Activated CD8-positive, alpha-beta memory T cell treated with anti-CD3 and anti-CD28 coated beads for 36 hours (primary cell): ENCODE data around the gene UBE2F. TPM values are rescaled to one million over a fixed set of nuclear protein-coding genes. Genes with fewer than 3 reads are reported as not detected.

Source experiments
- CTCF ChIA-PET: fragments of 350-600 bp; sonication (Branson Sonifier 250); formaldehyde crosslinking; loops from one replicate; lab custom pipeline; 2021; ENCODE audit warnings: antibody characterized with exemption; lab: Charles Lee
- POLR2A ChIA-PET: fragments of 350-600 bp; sonication (Branson Sonifier 250); formaldehyde crosslinking; loops from one replicate; lab custom pipeline; 2021; ENCODE audit warnings: antibody characterized with exemption; lab: Charles Lee
- total RNA-seq, 2 experiments: library from RNA; stranded (reverse); gene quantifications; one replicate each; pipeline ENCODE4 v1.2.3, GENCODE V29; 2021

Gene UBE2F, protein sequence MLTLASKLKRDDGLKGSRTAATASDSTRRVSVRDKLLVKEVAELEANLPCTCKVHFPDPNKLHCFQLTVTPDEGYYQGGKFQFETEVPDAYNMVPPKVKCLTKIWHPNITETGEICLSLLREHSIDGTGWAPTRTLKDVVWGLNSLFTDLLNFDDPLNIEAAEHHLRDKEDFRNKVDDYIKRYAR
- 10 to 100 TPM; 63.7 to 64.5 TPM for total RNA-seq

- CTCF ChIA-PET, result no interaction called here
- POLR2A ChIA-PET, result no interaction called here
These were observed at the start of gene UBE2F for GRCh38 chr2:237966565-237967462. Gene UBE2F (plus strand): TSS chr2:237967014. CDS start chr2:237973108, 6,094 bp downstream.

DNA sequence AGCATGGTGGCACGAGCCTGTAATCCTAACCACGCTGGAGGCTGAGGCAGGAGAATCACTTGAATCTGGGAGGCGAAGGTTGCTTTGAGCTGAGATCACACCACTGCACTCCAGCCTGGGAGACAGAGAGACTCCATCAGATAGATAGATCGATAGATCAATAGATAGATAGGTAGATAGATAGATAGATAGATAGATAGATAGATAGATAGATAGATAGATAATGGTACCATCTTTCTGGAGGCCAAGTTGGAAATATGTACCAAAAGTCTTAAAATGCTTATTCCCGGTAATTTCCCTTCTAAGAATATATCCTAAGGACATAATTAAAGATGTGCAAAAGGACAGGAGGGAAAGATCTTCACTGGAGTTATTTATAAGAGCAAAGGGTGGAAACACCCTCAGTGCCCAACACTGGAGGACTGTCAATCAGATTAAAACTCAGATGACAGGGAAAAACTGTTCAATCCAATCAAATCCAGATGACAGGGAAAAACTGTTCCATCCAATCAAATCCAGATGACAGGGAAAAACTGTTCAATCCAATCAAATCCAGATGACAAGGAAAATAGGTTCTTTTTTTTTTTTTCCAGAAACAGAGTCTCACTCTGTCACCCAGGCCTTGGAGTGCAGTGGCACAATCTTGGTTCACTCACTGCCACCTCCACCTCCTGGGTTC is 49.0 kb upstream of the UBE2F start:
- ChIA-PET POLR2A (no interaction called here), CTCF (no interaction called here)

- ChIA-PET POLR2A (no interaction called here), CTCF (no interaction called here)
These were observed 47.2 kb upstream of the UBE2F start for GRCh38 chr2:237919593-237919992.

GRCh38 chr2:237920673-237921072 is 46.1 kb upstream of the UBE2F start:
- CTCF ChIA-PET, result interaction anchor here (0.8 kb wide), 1 partner anchor 1242 kb away, joined by 3 read pairs; no protein-coding TSS in a partner anchor
- POLR2A ChIA-PET, result no interaction called here

- ChIA-PET POLR2A (no interaction called here), CTCF (interaction anchor here (1.1 kb wide), 1 partner anchor 34 kb away, joined by 3 read pairs; no protein-coding TSS in a partner anchor)
These were observed 44.8 kb upstream of the UBE2F start for GRCh38 chr2:237921967-237922492.

DNA sequence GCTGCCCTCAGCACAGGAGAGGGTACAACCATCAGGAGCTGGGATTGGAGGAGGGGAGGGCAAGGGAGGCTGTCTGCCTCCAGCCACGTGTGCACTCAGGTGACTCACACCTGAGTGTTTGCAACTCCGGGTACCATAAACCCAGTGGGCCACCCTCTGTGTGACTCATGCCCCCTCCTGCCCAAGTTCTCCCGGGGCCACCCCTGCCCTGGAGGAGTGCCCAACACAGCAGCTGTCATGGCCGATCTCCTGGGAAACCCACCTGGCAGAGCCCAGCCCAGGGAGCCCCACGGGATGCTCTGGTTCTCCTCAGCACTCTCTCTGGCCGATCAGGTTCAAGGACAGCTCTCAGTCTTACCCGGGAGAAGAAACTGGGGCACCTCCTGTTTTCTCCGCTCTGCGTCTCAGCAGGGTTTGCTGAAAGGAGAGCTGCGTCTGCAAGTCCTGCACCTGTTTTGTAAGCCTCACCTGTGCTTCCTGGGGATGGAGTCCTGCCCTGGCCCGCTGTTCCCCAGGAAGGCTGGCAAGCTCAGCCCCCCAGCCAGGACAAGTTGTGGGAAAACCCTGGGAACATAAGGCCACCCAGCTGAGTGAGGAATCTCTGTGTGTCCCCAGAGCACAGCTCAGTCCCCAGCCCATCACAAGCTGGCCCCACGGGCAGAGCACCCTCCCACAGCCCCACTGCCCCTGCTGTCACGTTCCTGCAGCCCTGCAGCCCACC is 44.0 kb upstream of the UBE2F start:
- ChIA-PET CTCF (interaction anchor here (0.8 to 1.8 kb wide), 8 partner anchors 9 to 309 kb away, joined by 3 to 7 read pairs (median 4); no protein-coding TSS in a partner anchor), POLR2A (interaction anchor here (0.5 kb wide), 1 partner anchor 313 kb away, joined by 3 read pairs; no protein-coding TSS in a partner anchor)

- POLR2A ChIA-PET, result interaction anchor here (0.5 kb wide), 1 partner anchor 312 kb away, joined by 3 read pairs; no protein-coding TSS in a partner anchor
These were observed 43.2 kb upstream of the UBE2F start for GRCh38 chr2:237923481-237924163.

GRCh38 chr2:237924164-237924534 is 42.7 kb upstream of the UBE2F start:
- POLR2A ChIA-PET, result no interaction called here
- CTCF ChIA-PET, result interaction anchor here (0.7 to 1.8 kb wide), 6 partner anchors 9 to 552 kb away, joined by 3 to 6 read pairs (median 4); no protein-coding TSS in a partner anchor

More at GRCh38 chr2:237923481-237924163, 43.2 kb upstream of the UBE2F start:
- CTCF ChIA-PET, result interaction anchor here (0.7 to 1.8 kb wide), 9 partner anchors 8 to 552 kb away, joined by 3 to 7 read pairs (median 4); no protein-coding TSS in a partner anchor

DNA sequence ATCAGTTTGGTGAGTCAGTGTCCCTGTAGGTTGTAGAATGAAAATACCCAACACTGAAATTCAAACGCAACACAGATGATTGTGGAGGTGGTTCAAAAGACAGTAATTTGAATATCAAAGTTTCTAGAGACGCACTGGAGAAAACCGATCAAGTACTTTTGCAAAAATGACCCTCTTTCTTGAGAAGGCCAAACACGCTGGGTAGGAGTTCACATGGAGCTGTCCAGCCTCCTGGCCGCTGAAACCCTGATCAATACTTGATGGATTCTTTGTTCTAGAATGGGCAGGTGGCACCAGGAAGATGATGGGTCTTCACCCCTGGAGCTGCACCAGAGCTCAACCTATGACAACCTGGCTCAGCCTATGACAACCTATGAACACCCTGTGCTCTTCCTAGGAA is 39.7 kb upstream of the UBE2F start:
- ChIA-PET POLR2A (no interaction called here), CTCF (interaction anchor here (0.5 kb wide), 1 partner anchor 8 kb away, joined by 7 read pairs; no protein-coding TSS in a partner anchor)

GRCh38 chr2:237927986-237928385 is 38.8 kb upstream of the UBE2F start:
- CTCF ChIA-PET, result no interaction called here

GRCh38 chr2:237929979-237930378 is 36.8 kb upstream of the UBE2F start:
- POLR2A ChIA-PET, result no interaction called here
- CTCF ChIA-PET, result no interaction called here

More at GRCh38 chr2:237927986-237928385, 38.8 kb upstream of the UBE2F start:
- POLR2A ChIA-PET, result no interaction called here

- ChIA-PET POLR2A (no interaction called here), CTCF (interaction anchor here (0.6 to 1.2 kb wide), 2 partner anchors 8 to 50 kb away, joined by 4 to 7 read pairs; no protein-coding TSS in a partner anchor)
These were observed 35.6 kb upstream of the UBE2F start for GRCh38 chr2:237931205-237931721.

- ChIA-PET POLR2A (no interaction called here), CTCF (interaction anchor here (0.7 to 0.9 kb wide), 2 partner anchors 9 to 29 kb away, joined by 3 read pairs; no protein-coding TSS in a partner anchor)
These were observed 34.1 kb upstream of the UBE2F start for GRCh38 chr2:237932731-237933131.

DNA sequence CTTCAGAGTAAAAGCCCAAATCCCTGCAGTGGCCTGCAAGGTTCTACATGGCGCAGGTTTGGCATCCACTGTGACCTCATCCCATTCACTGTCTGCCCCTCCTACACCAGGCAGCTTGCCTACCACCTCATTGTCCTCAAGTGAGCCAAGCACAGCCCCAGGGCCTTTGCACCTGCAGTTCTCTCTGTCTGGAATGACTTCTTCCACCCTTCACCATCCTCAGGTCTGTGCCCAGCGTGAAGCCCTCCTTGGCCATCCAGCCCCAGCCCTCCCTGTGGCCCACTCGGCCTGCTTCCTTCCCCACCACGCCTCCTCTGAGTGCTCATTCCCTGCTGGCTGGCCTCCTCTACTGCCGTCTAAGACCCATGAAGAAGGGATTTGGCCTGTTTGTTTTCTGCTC is 32.6 kb upstream of the UBE2F start:
- ChIA-PET POLR2A (no interaction called here), CTCF (interaction anchor here (1.1 kb wide), 1 partner anchor 11 kb away, joined by 6 read pairs; no protein-coding TSS in a partner anchor)

DNA sequence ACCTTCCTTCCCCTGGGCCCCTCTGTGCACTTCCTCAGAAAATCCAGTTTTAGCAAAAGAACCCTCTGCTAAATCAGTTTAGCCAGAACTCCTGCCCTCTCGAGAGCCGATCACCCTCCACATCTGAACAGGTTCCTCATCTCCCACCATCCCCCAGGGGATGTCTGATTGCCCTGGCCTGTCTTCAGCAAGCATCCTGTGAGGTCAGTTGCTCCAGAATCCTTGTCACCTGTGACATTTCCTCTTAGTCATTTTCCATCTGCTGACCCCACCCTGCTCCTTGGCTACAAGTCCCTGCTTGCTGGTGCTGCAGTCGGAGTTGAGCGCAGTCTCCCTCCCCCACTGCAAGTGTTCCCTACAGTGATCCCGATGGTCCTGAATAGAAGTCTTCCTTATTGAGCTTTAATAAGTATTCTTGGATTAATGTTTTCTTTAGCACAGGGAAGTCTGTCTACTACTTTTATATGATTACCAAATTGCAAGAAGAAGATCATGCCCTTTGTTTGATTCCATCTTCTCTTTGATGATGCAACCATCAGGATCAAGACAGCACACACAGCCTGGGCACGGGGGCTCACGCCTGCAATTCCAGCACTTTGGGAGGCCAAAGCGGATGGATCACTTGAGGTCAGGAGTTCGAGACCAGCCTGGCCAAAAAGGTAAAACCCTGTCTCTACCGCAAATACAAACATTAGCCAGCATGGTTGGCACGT is 30.9 kb upstream of the UBE2F start:
- POLR2A ChIA-PET, result no interaction called here
- CTCF ChIA-PET, result no interaction called here

GRCh38 chr2:237939251-237939650 is 27.6 kb upstream of the UBE2F start:
- ChIA-PET CTCF (interaction anchor here (1.1 kb wide), 1 partner anchor 16 kb away, joined by 4 read pairs; no protein-coding TSS in a partner anchor), POLR2A (no interaction called here)

- ChIA-PET POLR2A (no interaction called here), CTCF (no interaction called here)
These were observed 26.0 kb upstream of the UBE2F start for GRCh38 chr2:237940828-237941227.
